Type B pancreatic cell (in vitro differentiated cells): ENCODE data around the gene HOMER3. TPM values are rescaled to one million over a fixed set of nuclear protein-coding genes. Genes with fewer than 3 reads are reported as not detected.

Experiments
- DNase-seq: peaks from one replicate; pipeline ENCODE4 v3.0.0; 2021; ENCODE audit warnings: mixed read lengths; ENCODE audit not compliant: unreplicated experiment; ENCODE audit errors: extremely low spot score
- H3K27ac Mint-ChIP-seq: 2 replicates; pipeline ENCODE4 v1.8.0; 2021; ENCODE audit warnings: mild to moderate bottlenecking, mixed read lengths
- H3K27me3 Mint-ChIP-seq: 2 replicates; pipeline ENCODE4 v1.8.0; 2021; ENCODE audit warnings: mixed read lengths
- H3K36me3 Mint-ChIP-seq: 2 replicates; pipeline ENCODE4 v1.8.0; 2021; ENCODE audit warnings: mixed read lengths
- H3K4me1 Mint-ChIP-seq: one replicate; pipeline ENCODE4 v1.8.0; 2021; ENCODE audit warnings: mixed read lengths; ENCODE audit not compliant: unreplicated experiment
- H3K4me3 Mint-ChIP-seq: 2 replicates; pipeline ENCODE4 v1.8.0; 2021; ENCODE audit warnings: mild to moderate bottlenecking, mixed read lengths
- H3K9me3 Mint-ChIP-seq: 2 replicates; pipeline ENCODE4 v1.8.0; 2021; ENCODE audit warnings: mixed read lengths
- CTCF ChIP-seq: fragments of 200-600 bp; sonication (generic); conservative IDR thresholded peaks from 2 replicates; pipeline ENCODE4 v1.5.0; 2021; ENCODE audit warnings: antibody characterized with exemption, mild to moderate bottlenecking
- total RNA-seq: library from RNA; stranded (reverse); gene quantifications from 2 replicates; pipeline ENCODE4 v1.2.1, GENCODE V29; 2021; ENCODE audit warnings: low replicate concordance

Gene HOMER3
- total RNA-seq, 1 donor from 2014 or later, result 38.6 TPM

DNA sequence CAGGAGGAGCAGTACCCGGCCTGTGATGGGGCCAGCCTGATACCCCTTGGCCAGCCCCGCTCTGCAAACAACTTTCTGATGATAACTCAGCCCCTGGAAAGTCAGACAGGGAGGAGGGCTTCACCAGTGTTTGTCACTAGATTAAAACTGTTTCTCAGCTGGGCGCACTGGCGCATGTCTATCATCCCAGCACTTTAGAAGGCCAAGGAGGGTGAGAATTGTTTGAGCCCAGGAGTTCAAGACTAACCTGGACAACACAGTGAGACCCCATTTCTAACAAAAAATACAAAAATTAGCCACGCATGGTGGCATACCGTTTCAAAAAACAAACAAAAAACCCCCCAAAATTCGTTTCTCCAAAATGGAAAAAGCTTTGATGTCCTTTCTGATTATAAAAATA is 39.5 kb downstream of the HOMER3 start:
- no peak for TF ChIP-seq CTCF
- H3K9me3 Mint-ChIP-seq, result no peaks in the 10 kb centered on the region

DNA sequence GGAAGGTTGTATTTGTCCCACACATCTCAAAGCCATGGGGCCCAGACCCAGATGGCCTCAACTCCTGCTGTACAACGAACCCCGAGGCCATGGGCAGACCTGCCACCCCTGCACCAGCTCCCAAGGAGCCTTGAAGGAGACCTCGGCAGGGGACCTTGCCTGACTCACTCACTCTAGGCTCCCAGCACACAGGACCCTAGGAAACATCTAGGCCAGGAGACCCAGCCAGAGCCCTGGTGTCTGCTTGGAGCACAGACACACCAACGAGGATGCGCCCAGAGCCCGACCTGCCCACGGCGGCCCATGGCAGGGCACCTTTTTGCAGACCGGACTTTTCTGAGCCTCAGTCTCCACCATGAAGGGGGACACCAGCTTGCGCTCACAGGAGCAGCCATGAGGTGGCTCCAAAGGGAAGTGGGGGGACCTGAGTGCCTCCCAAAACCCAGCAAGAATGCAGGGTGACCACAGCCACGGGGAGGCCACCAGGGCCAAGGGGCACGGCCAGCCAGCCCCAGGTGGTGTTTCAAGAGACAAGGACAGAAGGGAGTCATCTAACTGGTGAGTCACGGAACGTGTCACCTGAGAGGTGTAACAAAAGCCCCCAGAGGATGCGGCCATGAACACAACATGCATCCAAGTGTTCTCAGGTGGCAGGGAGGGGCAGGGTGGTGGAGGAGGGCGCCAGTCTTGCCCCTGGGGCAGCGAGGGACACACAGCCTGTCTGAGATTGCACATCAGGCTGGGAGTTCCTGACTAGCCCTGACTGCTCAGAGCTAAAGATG is 40.1 kb downstream of the HOMER3 start:
- Mint-ChIP-seq H3K4me3 (no peak overlapping the region), H3K4me1 (peaks cover 5% of the 10 kb centered on the region), H3K27me3 (peaks cover 6% of the 10 kb centered on the region), H3K27ac (no peak overlapping the region), H3K9me3 (no peaks in the 10 kb centered on the region), H3K36me3 (no peaks in the 10 kb centered on the region)
- no peak for TF ChIP-seq CTCF
- DNase-seq, result no peak

More for the DNA sequence above, 39.5 kb downstream of the HOMER3 start:
- no peak for DNase-seq
- peaks cover 5% of the 10 kb centered on the region for H3K4me1 Mint-ChIP-seq
- no peak overlapping the region for H3K4me3 Mint-ChIP-seq
- H3K36me3 Mint-ChIP-seq, result no peaks in the 10 kb centered on the region
- H3K27ac Mint-ChIP-seq, result no peak overlapping the region
- peaks cover 4% of the 10 kb centered on the region for H3K27me3 Mint-ChIP-seq

DNA sequence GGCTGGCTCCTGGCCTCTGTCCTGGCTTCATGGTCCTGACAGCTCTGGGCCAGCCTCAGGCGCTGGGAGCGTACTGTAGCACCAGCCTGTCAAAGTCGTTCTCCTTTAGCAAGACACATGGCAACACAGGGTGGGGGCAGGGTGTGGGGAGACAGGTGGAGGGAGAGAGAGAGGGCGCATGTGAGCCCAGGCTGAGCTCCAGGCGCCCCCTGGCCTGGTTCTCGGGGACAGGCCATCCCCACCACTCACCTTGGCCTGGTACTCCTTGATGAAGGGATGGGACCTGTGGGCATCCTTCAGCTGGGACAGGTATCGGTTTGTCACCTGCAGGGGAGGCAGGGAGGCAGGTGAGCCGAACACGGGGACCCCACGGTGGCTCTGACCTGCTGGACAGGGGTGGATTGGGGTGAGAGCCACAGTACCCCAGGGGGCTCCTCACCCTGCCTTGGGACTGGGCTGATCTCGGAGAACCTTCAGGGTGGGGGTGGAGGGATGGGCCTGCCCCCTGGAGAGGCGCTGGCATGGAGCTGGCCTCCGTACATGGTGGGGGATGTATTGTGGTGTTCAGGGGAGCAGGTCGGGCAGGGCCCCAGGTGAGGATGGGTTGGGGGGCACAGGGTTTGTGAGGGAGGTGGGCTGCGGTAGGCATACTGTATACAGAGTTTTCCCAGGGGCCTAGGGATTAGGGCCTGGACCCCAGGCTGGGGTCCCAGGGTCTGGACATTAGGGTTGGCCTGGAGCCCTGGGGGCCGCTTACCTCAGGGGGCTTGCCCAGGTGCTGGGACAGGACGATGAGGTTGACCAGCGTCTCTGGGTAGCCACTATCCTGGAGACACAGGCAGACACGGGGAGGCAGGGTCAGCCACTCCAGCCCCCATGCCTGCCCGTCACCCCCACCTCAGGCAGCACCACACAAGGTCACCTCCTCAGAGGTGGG is 41.1 kb downstream of the HOMER3 start:
- Mint-ChIP-seq H3K9me3 (no peaks in the 10 kb centered on the region), H3K4me1 (peaks cover 5% of the 10 kb centered on the region), H3K4me3 (no peak overlapping the region), H3K27me3 (peaks cover 6% of the 10 kb centered on the region), H3K36me3 (no peaks in the 10 kb centered on the region), H3K27ac (no peak overlapping the region)
- no peak for TF ChIP-seq CTCF
- peak; percentile 66 for DNase-seq

GRCh38 chr19:18898607-18899408 is 42.2 kb downstream of the HOMER3 start:
- Mint-ChIP-seq H3K27ac (no peak overlapping the region), H3K27me3 (peaks cover 6% of the 10 kb centered on the region), H3K36me3 (no peaks in the 10 kb centered on the region), H3K4me1 (peaks cover 5% of the 10 kb centered on the region), H3K4me3 (no peak overlapping the region), H3K9me3 (no peaks in the 10 kb centered on the region)
- no peak for DNase-seq
- no peak for TF ChIP-seq CTCF

DNA sequence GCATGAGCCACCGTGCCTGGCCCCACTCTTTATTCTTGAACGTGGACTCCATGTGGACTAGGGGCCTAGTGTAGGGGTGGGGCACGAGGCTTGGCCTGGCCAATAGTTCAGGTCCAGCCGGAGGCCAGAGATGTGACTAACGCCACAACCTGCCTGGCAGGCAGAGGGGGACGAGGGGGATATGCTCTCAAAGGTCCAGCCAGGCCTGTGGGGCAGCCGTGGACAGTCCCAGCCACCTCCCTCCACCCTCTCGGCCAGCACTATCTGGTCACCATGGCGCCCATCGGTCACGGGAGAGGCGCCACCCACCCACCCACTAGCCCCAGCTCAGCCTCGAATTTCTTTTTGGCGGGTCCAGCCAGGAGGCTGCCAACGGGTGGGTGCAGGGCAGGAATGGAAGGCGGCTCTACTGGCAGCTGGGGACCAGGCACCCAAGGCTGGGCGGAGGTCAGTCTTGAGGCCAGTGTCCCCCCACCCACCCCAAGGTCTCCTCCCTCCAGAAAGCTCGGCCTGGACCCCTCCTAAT is 42.9 kb downstream of the HOMER3 start:
- TF ChIP-seq CTCF, result no peak
- H3K9me3 Mint-ChIP-seq, result no peaks in the 10 kb centered on the region
- H3K36me3 Mint-ChIP-seq, result no peaks in the 10 kb centered on the region
- H3K27ac Mint-ChIP-seq, result no peak overlapping the region
- H3K4me1 Mint-ChIP-seq, result peaks cover 5% of the 10 kb centered on the region
- DNase-seq, result no peak
- peaks cover 6% of the 10 kb centered on the region for H3K27me3 Mint-ChIP-seq
- H3K4me3 Mint-ChIP-seq, result peak overlapping the region; percentile 89
